Measurements from ENCODE around the gene SYCE1L.
"Not testable (repeated sequence)": the region's sequence is repeated elsewhere in the genome, so short reads cannot be mapped to it uniquely, and the experiment has no call there.

GRCh38 chr16:77242471-77242870 lies 43.3 kb downstream of the SYCE1L start:
- TF ChIP-seq, protein P1, sequence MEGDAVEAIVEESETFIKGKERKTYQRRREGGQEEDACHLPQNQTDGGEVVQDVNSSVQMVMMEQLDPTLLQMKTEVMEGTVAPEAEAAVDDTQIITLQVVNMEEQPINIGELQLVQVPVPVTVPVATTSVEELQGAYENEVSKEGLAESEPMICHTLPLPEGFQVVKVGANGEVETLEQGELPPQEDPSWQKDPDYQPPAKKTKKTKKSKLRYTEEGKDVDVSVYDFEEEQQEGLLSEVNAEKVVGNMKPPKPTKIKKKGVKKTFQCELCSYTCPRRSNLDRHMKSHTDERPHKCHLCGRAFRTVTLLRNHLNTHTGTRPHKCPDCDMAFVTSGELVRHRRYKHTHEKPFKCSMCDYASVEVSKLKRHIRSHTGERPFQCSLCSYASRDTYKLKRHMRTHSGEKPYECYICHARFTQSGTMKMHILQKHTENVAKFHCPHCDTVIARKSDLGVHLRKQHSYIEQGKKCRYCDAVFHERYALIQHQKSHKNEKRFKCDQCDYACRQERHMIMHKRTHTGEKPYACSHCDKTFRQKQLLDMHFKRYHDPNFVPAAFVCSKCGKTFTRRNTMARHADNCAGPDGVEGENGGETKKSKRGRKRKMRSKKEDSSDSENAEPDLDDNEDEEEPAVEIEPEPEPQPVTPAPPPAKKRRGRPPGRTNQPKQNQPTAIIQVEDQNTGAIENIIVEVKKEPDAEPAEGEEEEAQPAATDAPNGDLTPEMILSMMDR (IDR thresholded peaks at IDR 0.05) = not testable (repeated sequence)
- TF ChIP-seq POLR2A, EP300, POLR2AphosphoS5 (IDR thresholded peaks at IDR 0.05): not testable (repeated sequence)
